ENCODE results near the gene INPP4A.

INPP4A gene

GRCh38 chr2:98561902-98562695 is 117.4 kb downstream of the INPP4A start:
- Histone ChIP-seq H3K4me2 (ENCODE audit: insufficient read depth, low read length, poor library complexity, severe bottlenecking) (no peak overlapping the region), H3K18ac (ENCODE audit: low read length) (no peak overlapping the region), H2BK120ac (ENCODE audit: low read depth, low read length) (no peak overlapping the region), H3K27ac (replicated peaks; ENCODE audit: low read length) (no peak overlapping the region), H3K14ac (ENCODE audit: low read length) (no peak overlapping the region), H3K23ac (ENCODE audit: low read depth, low read length, poor library complexity) (no peak overlapping the region), H3K4me3 (ENCODE audit: low read length in 2 of 2) (no peak overlapping the region), H2AFZ (ENCODE audit: low read length) (no peak overlapping the region), H4K91ac (ENCODE audit: low read depth, low read length, poor library complexity) (no peak overlapping the region), H2AK5ac (ENCODE audit: low read depth, low read length) (no peak overlapping the region), H3K36me3 (replicated peaks in 1 of 2; ENCODE audit: control insufficient read depth in 2 of 2, insufficient read depth in 2 of 2, low read length in 2 of 2) (peaks cover 16 to 87% of the 10 kb centered on the region in 2 donors), H2BK15ac (ENCODE audit: low read length) (no peak overlapping the region), H3K79me1 (ENCODE audit: low read depth, low read length) (no peaks in the 10 kb centered on the region), H3K9me3 (replicated peaks in 1 of 2; ENCODE audit: control insufficient read depth in 2 of 2, insufficient read depth in 1 of 2, low read depth in 1 of 2, low read length in 2 of 2) (no peaks in the 10 kb centered on the region), H4K8ac (ENCODE audit: low read depth, low read length) (no peak overlapping the region), H3K27me3 (ENCODE audit: control insufficient read depth in 3 of 3, insufficient read depth in 3 of 3, low read depth in 1 of 3, low read length in 3 of 3) (no peaks in the 10 kb centered on the region), H2BK5ac (ENCODE audit: low read length) (no peak overlapping the region), H3K4me1 (ENCODE audit: control insufficient read depth in 2 of 2, insufficient read depth in 1 of 2, low read depth in 1 of 2, low read length in 2 of 2) (no peaks in the 10 kb centered on the region), H3K9ac (ENCODE audit: low read depth, low read length, poor library complexity) (no peak overlapping the region), H3K4ac (ENCODE audit: low read length) (no peak overlapping the region), H2BK12ac (ENCODE audit: low read length) (no peak overlapping the region)
- DNase-seq (ENCODE audit: low spot score): no peak
- no CpG with 5 or more reads among the region's 13 CpGs for WGBS, 2 donors (ENCODE audit: extremely low coverage in 2 of 2, insufficient read length in 2 of 2, insufficient replicate concordance in 1 of 2)

GRCh38 chr2:98563394-98563793 is 118.7 kb downstream of the INPP4A start:
- Histone ChIP-seq H2BK5ac (ENCODE audit: low read length) (peak overlapping the region; percentile 25), H2AK5ac (ENCODE audit: low read depth, low read length) (no peak overlapping the region), H2BK15ac (ENCODE audit: low read length) (no peak overlapping the region), H3K79me1 (ENCODE audit: low read depth, low read length) (no peaks in the 10 kb centered on the region), H3K18ac (ENCODE audit: low read length) (no peak overlapping the region), H3K27ac (replicated peaks; ENCODE audit: low read length) (no peak overlapping the region), H3K4ac (ENCODE audit: low read length) (no peak overlapping the region), H3K23ac (ENCODE audit: low read depth, low read length, poor library complexity) (no peak overlapping the region), H4K91ac (ENCODE audit: low read depth, low read length, poor library complexity) (no peak overlapping the region), H2BK120ac (ENCODE audit: low read depth, low read length) (no peak overlapping the region), H3K4me1 (ENCODE audit: control insufficient read depth in 2 of 2, insufficient read depth in 1 of 2, low read depth in 1 of 2, low read length in 2 of 2) (no peaks in the 10 kb centered on the region), H3K9ac (ENCODE audit: low read depth, low read length, poor library complexity) (no peak overlapping the region), H3K4me3 (ENCODE audit: low read length in 2 of 2) (no peak overlapping the region), H4K8ac (ENCODE audit: low read depth, low read length) (no peak overlapping the region), H2BK12ac (ENCODE audit: low read length) (no peak overlapping the region), H3K27me3 (ENCODE audit: control insufficient read depth in 3 of 3, insufficient read depth in 3 of 3, low read depth in 1 of 3, low read length in 3 of 3) (no peaks in the 10 kb centered on the region), H3K36me3 (replicated peaks in 1 of 2; ENCODE audit: control insufficient read depth in 2 of 2, insufficient read depth in 2 of 2, low read length in 2 of 2) (peaks cover 19 to 85% of the 10 kb centered on the region in 2 donors), H3K14ac (ENCODE audit: low read length) (no peak overlapping the region), H3K9me3 (replicated peaks in 1 of 2; ENCODE audit: control insufficient read depth in 2 of 2, insufficient read depth in 1 of 2, low read depth in 1 of 2, low read length in 2 of 2) (no peaks in the 10 kb centered on the region), H3K4me2 (ENCODE audit: insufficient read depth, low read length, poor library complexity, severe bottlenecking) (no peak overlapping the region), H2AFZ (ENCODE audit: low read length) (no peak overlapping the region)
- no peak for DNase-seq (ENCODE audit: low spot score)
- no CpG with 5 or more reads among the region's 13 CpGs for WGBS, 2 donors (ENCODE audit: extremely low coverage in 2 of 2, insufficient read length in 2 of 2, insufficient replicate concordance in 1 of 2)

- Histone ChIP-seq H2BK5ac (ENCODE audit: low read length) (no peak overlapping the region), H2BK15ac (ENCODE audit: low read length) (no peak overlapping the region), H3K27me3 (ENCODE audit: control insufficient read depth in 3 of 3, insufficient read depth in 3 of 3, low read depth in 1 of 3, low read length in 3 of 3) (no peaks in the 10 kb centered on the region), H2BK12ac (ENCODE audit: low read length) (no peak overlapping the region), H3K79me1 (ENCODE audit: low read depth, low read length) (no peaks in the 10 kb centered on the region), H3K36me3 (replicated peaks in 1 of 2; ENCODE audit: control insufficient read depth in 2 of 2, insufficient read depth in 2 of 2, low read length in 2 of 2) (peaks cover 26 to 85% of the 10 kb centered on the region in 2 donors), H3K9me3 (replicated peaks in 1 of 2; ENCODE audit: control insufficient read depth in 2 of 2, insufficient read depth in 1 of 2, low read depth in 1 of 2, low read length in 2 of 2) (no peaks in the 10 kb centered on the region), H2BK120ac (ENCODE audit: low read depth, low read length) (no peak overlapping the region), H3K23ac (ENCODE audit: low read depth, low read length, poor library complexity) (no peak overlapping the region), H3K27ac (replicated peaks; ENCODE audit: low read length) (no peak overlapping the region), H3K4me1 (ENCODE audit: control insufficient read depth in 2 of 2, insufficient read depth in 1 of 2, low read depth in 1 of 2, low read length in 2 of 2) (no peaks in the 10 kb centered on the region), H4K91ac (ENCODE audit: low read depth, low read length, poor library complexity) (no peak overlapping the region), H3K14ac (ENCODE audit: low read length) (no peak overlapping the region), H2AK5ac (ENCODE audit: low read depth, low read length) (no peak overlapping the region), H3K4ac (ENCODE audit: low read length) (no peak overlapping the region), H3K4me3 (ENCODE audit: low read length in 2 of 2) (no peak overlapping the region), H3K9ac (ENCODE audit: low read depth, low read length, poor library complexity) (no peak overlapping the region), H2AFZ (ENCODE audit: low read length) (no peak overlapping the region), H3K4me2 (ENCODE audit: insufficient read depth, low read length, poor library complexity, severe bottlenecking) (no peak overlapping the region), H4K8ac (ENCODE audit: low read depth, low read length) (no peak overlapping the region), H3K18ac (ENCODE audit: low read length) (no peak overlapping the region)
- no CpG with 5 or more reads among the region's 17 CpGs for WGBS, 2 donors (ENCODE audit: extremely low coverage in 2 of 2, insufficient read length in 2 of 2, insufficient replicate concordance in 1 of 2)
- no peak for DNase-seq (ENCODE audit: low spot score)
Observed at GRCh38 chr2:98564541-98565132, 120.0 kb downstream of the INPP4A start.

GRCh38 chr2:98565286-98565860 is 120.7 kb downstream of the INPP4A start:
- H3K4me2 ChIP-seq (ENCODE audit: insufficient read depth, low read length, poor library complexity, severe bottlenecking): no peak overlapping the region
- no peak overlapping the region for H3K18ac ChIP-seq (ENCODE audit: low read length)
- H3K36me3 ChIP-seq (replicated peaks in 1 of 2; ENCODE audit: control insufficient read depth in 2 of 2, insufficient read depth in 2 of 2, low read length in 2 of 2): peaks cover 32 to 85% of the 10 kb centered on the region in 2 donors
- H3K4ac ChIP-seq (ENCODE audit: low read length): no peak overlapping the region
- no peaks in the 10 kb centered on the region for H3K9me3 ChIP-seq (replicated peaks in 1 of 2; ENCODE audit: control insufficient read depth in 2 of 2, insufficient read depth in 1 of 2, low read depth in 1 of 2, low read length in 2 of 2)
- no peak overlapping the region for H2BK5ac ChIP-seq (ENCODE audit: low read length)
- H3K23ac ChIP-seq (ENCODE audit: low read depth, low read length, poor library complexity): no peak overlapping the region
- no peak overlapping the region for H4K91ac ChIP-seq (ENCODE audit: low read depth, low read length, poor library complexity)
- no peaks in the 10 kb centered on the region for H3K79me1 ChIP-seq (ENCODE audit: low read depth, low read length)
- H3K27ac ChIP-seq (replicated peaks; ENCODE audit: low read length): no peak overlapping the region
- H3K14ac ChIP-seq (ENCODE audit: low read length): no peak overlapping the region
- no peak overlapping the region for H2BK15ac ChIP-seq (ENCODE audit: low read length)
- H2BK120ac ChIP-seq (ENCODE audit: low read depth, low read length): no peak overlapping the region
- no CpG with 5 or more reads among the region's 9 CpGs for WGBS, 2 donors (ENCODE audit: extremely low coverage in 2 of 2, insufficient read length in 2 of 2, insufficient replicate concordance in 1 of 2)
- no peak overlapping the region for H2AFZ ChIP-seq (ENCODE audit: low read length)
- no peak overlapping the region for H3K4me3 ChIP-seq (ENCODE audit: low read length in 2 of 2)
- no peak overlapping the region for H4K8ac ChIP-seq (ENCODE audit: low read depth, low read length)
- no peak for DNase-seq (ENCODE audit: low spot score)
- H2AK5ac ChIP-seq (ENCODE audit: low read depth, low read length): no peak overlapping the region
- no peak overlapping the region for H3K9ac ChIP-seq (ENCODE audit: low read depth, low read length, poor library complexity)
- H3K27me3 ChIP-seq (ENCODE audit: control insufficient read depth in 3 of 3, insufficient read depth in 3 of 3, low read depth in 1 of 3, low read length in 3 of 3): no peaks in the 10 kb centered on the region
- no peak overlapping the region for H2BK12ac ChIP-seq (ENCODE audit: low read length)
- no peaks in the 10 kb centered on the region for H3K4me1 ChIP-seq (ENCODE audit: control insufficient read depth in 2 of 2, insufficient read depth in 1 of 2, low read depth in 1 of 2, low read length in 2 of 2)
